Activated effector memory CD4-positive, alpha-beta T cell treated with anti-CD3 and anti-CD28 coated beads, Interleukin-2, amount 50 U/mL, for 16 hours (primary cell): Measurements from ENCODE around the gene GTSE1.
"Not testable (repeated sequence)": the region's sequence is repeated elsewhere in the genome, so short reads cannot be mapped to it uniquely, and the experiment has no call there.

Experiments used
- DNase-seq: peaks from one replicate; pipeline ENCODE4 v3.0.0-alpha.2; 2020

Gene GTSE1, protein sequence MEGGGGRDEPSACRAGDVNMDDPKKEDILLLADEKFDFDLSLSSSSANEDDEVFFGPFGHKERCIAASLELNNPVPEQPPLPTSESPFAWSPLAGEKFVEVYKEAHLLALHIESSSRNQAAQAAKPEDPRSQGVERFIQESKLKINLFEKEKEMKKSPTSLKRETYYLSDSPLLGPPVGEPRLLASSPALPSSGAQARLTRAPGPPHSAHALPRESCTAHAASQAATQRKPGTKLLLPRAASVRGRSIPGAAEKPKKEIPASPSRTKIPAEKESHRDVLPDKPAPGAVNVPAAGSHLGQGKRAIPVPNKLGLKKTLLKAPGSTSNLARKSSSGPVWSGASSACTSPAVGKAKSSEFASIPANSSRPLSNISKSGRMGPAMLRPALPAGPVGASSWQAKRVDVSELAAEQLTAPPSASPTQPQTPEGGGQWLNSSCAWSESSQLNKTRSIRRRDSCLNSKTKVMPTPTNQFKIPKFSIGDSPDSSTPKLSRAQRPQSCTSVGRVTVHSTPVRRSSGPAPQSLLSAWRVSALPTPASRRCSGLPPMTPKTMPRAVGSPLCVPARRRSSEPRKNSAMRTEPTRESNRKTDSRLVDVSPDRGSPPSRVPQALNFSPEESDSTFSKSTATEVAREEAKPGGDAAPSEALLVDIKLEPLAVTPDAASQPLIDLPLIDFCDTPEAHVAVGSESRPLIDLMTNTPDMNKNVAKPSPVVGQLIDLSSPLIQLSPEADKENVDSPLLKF

DNA sequence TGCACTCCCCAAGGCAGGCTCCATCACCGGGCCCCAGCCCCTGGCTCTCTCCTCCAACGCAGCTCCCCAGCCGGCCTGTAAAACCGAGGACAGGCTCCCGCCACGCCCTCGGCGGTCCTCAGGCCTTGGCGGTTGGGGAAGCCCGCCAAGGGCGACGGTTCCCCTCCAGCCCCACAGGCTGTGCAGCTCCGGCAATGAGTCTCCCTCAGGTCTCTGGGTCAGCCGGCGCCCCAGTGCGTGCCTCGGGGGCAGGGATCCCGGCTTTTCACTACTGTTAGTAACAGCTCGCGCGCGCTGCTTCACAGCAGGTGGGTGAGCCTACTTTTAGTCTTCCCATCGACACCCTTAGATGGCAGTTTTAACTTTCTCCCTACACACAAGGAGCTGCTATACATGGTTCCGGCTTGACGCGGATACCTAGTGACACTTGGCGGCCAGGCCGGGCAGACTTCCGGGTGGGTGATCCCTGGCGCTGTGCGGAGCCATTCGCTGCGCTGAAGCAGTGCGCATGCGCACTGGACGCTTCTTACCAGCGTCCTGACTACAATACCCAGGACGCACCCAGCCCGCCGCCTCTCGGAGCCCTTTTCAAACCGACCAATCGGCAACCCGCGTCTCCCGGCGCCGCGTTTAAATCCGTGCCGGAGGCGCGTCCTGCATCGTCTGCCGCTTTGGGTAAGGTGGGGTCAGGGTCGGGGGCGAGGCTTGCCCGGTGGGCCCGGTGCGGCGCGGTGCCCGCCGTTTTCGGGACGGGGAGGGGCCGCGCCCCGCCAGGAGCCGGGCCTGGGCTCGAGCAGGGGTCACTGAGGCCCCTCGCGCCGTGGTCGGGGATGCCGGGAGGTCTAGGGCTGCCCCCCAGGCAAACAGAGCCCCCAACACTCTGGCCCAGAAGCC, at the start of gene GTSE1:
TSS of gene GTSE1 (plus strand) at position 614 of the 894 bp plus-strand sequence. CDS start 531 bp downstream, outside the sequence.
- peak; percentile 99 for DNase-seq

DNA sequence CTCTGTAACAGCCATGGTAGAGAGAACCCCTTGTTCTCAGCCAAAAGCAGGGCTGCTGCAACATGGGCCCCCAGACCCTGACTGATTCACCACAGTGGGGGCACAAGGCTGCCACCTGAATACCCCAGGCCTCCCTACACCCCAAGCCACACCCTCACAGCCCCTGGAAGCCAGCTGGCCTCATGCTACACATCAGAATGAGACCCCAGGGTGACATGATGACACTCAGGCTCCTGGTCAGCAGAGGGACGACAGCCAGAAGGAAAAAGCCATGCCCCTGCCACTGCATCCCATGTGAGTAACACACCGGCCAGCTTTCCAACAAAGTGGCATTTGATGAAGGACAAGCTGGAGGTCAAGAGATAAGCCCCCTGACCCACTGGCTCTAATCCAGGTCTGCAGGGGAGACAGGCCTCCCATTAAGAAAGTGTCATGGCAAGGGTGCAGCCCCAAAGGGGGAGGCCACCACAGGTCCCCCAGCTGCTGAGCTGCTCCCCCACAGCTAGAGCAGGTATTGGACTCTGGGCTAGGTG, 49.2 kb upstream of the GTSE1 start:
- no peak for DNase-seq

DNA sequence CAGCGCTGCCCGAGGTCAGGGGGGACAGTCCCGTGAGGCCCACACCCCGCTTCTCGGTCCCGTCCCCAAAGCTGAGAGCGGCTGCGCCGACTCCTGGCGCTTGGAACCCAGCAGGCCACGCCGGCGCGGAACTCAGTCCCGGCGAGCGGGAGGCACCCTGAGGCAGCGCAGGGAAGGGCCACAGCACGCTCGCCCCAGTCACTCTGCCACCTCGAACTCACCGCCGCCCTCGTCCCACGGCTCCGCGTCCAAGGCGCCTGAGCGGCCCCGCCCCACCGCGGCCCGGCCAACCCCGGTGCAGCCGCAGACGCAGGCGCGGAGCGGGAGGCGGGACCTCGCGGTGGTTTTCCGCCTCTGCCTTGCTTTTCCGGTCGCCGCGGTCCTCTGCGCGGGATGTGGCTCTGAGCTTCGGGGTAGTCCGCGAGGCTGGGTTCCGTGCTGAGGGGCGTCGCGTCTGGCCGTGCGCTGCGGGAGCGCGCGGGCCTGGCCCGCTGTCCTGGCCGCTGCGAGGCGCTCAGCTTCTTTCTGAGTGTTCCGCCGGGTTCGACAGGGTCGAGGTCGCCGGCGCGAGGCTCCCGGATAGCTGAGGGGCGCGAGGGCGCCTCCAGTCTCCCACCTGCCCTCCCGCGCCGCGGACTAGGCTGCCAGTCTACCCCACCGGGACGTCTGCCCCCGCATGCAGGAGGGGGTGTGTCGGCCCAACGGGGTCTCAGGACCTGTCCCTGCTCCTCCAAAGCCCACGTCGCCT, 46.5 kb upstream of the GTSE1 start, which contains the start of gene CDPF1:
TSS of gene CDPF1 (minus strand) at position 259 of the 748 bp plus-strand sequence. CDS start 2,009 bp downstream, outside the sequence.
- DNase-seq: peak; percentile 97

DNA sequence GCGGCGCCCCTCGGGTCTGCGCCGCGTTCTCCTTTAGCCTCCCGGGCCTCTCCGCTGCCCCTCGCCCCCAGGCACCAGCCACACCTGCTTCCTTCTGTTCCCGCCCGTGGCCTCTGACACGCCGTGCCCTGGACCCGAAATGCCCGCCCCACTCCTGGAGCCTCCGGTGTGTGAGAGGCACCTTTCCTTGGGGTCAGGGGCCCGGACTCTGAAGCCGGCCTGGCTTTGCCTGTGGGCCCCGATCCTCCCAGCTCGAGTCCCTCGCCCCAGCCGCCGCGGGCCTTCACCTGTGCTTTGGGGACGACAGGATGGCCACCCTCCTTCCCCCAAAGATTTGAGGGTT, 45.9 kb upstream of the GTSE1 start:
- DNase-seq: peak; percentile 67

DNA sequence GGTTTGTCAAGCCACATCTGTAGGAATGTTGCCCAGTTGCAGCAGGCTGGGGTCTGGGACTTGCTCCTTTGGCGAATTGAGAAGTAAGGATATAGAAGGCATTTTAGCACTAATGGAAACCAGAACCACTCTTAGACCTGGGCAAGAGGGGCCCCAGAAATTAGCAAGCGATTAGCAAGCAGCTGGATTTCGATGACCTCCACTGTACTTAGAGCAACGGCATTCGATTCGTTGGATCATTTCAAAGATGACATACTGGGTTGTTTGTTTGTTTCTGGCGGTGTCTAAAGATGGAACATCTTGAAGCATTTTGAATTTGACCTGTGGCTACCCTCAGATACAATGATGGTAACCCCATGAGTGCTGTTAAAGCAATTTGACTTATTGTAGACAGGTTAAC, 45.4 kb upstream of the GTSE1 start:
- DNase-seq: no peak

DNA sequence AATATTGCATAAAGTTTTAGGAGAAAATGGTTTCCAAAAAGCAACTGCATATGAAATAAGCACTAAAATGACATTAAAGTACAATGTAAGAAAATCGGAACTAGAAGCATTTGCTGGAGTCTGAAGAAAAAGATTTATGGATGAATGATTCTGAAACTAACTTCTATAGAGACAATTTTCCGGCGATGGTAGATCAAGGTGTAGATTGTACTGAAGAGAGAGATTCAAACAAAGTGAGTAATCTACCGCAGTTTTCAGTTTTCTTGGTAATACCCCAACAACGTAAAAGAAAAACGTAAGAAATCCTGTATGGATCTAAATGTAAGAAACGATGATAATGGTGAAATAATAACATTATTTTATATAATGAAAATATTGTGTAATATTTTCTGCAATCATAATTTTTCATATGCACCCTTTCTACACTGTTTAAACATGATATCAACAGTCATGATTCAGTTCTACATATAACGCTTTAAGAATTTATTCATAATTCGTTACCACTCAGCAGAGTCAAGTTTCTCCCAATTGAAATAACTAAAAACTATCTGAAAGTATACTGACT, 44.8 kb upstream of the GTSE1 start:
- no peak for DNase-seq

DNA sequence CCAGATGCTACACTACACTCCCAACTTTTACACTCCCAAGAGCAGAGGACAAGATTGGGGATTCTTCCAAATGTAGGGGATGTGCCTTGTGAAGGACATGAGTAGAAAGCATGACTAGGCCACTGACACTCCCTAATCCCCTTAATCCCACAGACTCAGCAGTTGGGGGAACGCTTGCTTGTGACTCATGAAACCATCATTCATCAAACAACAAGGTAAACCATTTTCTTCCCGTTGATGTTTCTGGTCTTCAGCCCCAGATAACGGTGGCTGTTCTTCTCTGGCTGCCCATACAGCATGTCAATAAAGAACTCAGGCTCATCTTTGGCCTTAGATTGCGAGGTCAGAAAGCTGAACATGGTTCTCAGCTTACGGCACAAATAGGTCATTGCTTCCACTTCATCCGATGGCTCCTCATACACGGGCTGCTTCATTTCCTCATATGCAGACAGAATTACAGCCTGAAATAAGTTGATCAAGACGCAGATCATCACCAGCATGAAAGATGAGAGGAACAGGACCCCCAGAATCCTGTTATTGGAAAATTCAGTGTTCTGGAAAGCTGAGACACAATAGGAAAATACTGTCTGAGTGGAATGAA, 40.2 kb upstream of the GTSE1 start:
- no peak for DNase-seq

DNA sequence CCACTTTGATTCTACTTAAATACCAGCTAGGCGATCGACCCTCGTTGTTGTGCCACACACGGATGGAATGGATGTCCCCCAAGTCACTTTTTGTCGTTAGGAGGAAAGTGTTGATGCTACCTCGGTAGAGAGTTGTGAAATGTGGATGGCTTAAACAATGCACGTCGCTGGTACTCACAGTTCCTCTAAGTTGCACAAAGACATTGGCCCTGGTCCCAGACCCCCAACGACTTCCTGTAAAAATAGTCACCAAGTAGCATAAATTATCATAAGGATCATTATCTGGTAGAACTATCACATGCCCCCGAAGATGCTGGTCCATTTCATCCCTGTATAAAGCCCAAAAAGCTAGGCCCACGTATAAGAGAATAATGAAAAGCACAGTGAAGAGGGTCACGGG, 37.3 kb upstream of the GTSE1 start:
- no peak for DNase-seq

DNA sequence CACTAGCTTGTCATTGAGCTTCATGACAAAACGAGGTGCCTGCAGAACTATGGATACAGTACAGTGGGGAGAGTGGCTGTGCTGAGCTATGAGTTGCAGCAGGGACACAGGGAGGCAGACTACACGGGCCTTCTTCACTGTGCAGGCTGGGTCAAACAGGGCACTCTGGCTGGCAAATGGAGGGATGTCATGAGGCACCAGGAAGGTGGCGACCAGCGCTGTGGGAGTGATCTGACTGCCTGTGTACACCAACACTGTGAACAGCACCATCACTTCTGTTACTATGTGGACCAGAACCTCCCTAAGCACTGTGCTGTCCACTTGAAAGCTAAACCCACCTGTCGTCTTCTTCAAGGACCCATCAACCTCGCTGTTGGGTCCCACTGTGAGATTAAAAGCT, 36.6 kb upstream of the GTSE1 start:
- no peak for DNase-seq

DNA sequence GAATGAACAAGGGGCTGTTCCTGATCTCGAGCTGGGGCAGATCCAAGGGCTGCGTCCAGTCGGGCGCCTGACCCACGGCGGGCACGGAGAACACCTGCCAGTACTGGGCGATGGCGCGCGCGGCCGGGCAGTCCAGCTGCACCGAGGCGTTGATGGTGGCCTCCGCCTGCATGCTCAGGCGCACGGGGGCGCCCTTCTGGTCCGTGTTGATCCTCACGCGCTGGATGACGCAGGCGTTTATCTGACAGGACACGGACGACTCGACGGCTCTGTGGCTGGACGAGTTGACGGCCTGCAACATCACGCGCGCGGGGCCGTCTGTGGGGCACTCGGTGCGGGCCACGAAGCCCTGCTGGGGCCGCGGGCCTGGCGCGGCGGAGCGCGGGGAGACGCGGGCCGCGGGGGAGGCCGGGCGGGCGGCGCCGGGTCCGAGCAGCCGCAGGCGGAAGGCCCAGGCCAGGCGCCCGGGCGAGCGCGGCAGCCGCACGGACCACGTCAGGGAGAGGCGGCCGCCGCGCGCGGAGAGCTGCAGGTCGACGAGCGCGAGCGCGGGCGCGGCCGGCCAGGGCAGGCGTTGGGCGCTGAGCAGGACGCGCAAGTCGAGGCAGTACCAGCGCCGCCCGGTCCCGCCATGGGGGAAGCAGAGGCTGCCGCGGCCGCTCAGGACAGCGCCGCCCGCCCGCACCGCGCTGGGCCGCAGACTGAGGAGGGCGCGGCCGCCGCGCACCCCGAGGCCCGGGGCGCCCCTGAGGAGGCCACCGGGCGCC, 34.0 kb upstream of the GTSE1 start:
- peak; percentile 69 for DNase-seq

DNA sequence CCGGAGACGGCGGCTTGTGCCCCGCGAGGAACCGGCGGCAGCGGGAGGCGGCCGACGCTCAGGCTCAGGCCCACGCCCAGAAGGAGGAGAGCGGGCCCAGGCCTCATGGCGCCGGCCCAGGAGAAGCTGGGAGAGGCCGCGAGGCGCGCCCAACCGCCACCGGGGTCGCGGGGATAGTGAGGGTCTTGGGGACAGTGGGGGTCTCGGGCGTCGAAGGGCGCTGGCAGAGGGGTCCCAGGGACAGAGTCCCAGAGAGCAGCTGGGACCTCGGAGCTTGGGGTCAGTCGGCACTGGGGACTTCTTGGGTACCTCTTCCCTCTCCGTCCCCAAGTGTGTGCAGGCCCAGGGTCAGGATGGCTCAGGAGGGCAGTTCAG, 33.5 kb upstream of the GTSE1 start, which contains the start of gene PKDREJ:
TSS of gene PKDREJ (minus strand) at position 128 of the 375 bp plus-strand sequence. CDS start at position 107, 21 bp downstream.
- no peak for DNase-seq

DNA sequence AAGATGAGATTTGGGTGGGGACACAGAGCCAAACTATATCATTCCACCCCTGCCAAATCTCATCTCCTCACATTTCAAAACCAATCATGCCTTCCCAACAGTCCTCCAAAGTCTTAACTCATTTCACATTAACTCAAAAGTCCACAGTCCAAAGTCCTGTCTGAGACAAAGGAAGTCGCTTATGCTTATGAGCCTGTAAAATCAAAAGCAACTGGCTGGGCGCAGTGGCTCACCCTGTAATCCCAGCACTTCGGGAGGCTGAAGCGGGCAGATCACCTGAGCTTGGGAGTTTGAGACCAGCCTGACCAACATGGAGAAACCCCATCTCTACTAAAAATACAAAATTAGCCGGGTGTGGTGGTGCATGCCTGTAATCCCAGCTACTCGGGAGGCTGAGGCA, 32.1 kb upstream of the GTSE1 start:
- not testable (repeated sequence) for DNase-seq

DNA sequence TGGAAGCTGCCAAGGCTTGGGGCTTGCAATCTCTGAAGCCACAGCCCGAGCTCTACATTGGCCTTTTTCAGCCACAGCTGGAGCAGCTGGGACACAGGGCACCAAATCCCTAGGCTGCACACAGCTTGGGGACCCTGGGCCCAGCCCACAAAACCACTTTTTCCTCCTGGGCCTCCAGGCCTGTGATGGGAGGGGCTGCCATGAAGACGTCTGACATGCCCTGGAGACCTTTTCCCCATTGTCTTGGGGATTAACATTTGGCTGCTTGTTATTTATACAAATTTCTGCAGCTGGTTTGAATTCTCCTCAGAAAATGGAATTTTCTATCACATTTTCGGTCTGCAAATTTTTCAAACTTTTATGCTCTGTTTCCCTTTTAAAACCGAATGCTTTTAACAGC, 31.0 kb upstream of the GTSE1 start:
- not testable (repeated sequence) for DNase-seq

DNA sequence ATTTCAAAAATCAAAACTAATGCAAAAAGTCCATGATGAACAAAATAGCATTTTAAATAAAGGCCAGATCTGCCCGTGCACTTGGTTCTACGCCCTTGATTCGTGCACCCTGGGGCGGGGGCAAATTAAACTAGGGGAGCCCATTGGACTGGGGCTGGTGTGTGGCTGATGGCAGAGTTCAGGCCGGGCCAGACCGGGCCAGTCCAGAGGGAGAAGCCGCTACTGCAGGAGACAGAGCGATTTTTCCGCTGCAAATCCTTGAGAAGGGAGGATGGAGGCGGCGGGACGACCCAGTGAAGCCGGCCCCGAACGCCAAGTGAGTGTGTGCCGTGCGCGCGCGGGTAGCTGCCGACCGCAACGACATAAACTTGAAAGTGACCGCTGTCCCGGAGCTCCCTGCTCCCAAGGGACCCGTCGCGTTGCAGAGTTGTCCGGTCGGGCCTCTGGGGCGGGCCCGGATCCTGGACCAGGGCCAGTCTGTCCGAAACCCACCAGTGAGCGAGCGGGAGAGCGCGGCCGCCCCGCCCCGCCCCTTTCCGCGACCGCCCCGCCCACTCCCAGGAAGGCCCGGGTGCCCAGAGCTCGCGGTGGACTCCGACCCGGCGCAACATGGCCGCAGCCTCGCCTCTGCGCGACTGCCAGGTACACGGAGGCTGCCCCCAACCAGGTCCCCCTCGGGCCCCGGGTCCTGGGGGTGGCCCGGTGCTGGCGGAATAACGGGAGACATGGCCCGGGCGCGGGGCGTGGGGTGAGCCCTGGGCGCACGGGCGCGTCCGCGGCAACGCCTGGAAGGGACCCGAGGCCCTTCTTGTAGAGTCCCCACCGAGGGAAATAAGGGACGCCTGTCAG, 29.0 kb upstream of the GTSE1 start, which contains the start of gene TTC38:
TSS of gene TTC38 (plus strand) at position 578 of the 849 bp plus-strand sequence. CDS start at position 610, 32 bp downstream.
- DNase-seq: peak; percentile 84

DNA sequence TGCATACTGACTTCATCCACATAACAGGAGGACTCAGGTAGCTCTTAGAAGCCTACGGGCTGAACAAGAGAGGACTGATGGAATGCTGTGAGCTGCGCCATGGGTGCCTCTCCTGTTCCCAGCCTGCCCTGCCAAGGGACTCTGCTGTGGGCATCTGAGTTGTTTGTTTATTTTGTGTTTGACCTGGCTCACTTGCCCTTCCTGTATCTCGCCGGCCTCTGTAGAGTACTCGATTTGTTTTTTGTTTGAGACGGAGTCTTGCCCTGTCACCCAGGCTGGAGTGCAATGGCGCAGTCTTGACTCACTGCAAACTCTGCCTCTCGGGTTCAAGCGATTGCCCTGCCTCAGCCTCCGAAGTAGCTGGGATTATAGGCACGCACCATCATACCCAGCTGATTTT, 27.1 kb upstream of the GTSE1 start:
- DNase-seq: no peak

DNA sequence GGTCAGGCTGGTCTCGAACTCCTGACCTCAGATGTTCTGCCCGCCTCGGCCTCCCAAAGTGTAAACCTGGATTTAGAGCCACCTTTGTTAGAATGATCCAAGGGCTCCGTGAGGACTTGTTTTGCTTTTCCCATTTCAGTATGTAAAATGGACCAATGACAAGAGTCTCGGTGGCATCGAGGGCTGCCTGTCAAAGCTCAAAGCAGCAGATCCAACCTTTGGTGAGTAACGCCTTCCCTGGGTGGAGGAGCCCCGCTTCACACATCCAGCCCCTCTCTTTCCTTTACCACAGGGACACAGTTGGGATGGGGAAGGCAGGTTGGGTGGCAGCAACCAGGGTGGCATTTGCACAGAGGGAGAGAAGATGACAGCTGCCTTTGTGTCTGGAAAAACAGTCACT, 24.5 kb upstream of the GTSE1 start:
- no peak for DNase-seq

DNA sequence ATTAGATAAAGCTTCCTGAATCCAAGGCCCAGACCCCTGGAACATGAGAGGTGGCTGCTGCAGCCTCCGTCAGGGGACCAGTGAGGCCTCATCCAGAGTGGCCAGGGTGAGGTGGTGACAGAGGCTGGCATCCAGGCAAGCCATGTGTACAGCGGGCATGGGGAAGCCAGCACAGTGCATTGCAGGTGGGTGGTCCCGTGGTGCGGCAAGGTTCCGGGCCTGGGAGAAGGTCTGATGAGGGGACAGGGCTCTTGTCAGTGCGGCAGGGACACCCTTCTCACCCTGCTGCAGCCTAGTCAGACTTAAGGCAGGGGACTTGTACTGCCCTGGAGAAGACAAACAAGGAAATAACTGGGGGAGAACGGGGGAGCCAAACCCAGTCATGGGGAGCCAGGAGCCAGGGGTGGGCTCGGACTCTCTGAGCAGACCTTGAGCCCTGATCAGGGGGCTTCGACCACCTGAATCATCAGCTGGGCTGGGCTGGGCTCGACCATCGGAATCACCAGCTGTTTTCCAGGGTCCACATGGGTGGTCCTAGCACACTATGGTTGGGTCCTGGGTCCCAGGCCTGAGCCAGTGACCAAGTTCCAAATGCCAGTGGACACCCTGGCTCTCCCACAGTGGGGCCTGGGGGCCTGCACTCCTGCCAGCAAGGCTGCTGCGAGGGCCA, 23.8 kb upstream of the GTSE1 start:
- DNase-seq: no peak

DNA sequence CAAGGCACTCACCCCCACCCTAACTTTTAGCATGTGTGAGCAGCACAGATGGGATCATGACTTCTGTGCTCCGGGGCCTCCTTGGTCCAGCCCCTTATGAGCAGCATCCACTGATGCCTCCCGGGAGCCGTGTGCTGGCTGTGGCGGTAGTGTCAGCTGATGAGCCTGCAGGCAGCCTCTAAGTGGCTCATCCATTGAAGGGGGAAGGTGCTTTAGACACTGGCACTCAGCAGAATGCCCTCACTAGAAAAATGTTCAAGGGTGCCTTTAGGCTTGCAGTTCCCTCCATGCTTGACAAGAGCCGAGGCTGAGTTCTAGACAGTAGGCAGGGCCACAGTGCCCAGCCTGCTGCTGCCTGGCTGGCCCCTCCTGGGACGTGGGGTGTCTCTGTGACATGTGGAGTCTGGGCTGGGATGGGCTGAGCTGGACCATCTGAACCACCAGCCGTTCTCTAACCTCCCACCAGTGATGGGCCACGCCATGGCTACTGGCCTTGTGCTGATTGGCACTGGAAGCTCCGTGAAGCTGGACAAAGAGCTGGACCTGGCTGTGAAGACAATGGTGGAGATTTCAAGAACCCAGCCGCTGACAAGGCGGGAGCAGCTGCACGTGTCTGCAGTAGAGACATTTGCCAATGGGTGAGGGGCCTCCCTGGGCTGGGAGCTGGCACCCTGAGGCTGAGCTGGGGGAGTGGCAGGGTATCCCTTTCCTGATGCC, 23.1 kb upstream of the GTSE1 start:
- no peak for DNase-seq
